HG02840 (cell line): Measurements from ENCODE around the gene ERBB4.

ENCODE experiments used
- ATAC-seq: cut with Tn5 transposase; IDR thresholded peaks from one replicate; pipeline ENCODE4 v1.9.1; 2021; ENCODE audit warnings: mild to moderate bottlenecking, moderate library complexity, moderate number of reproducible peaks; ENCODE audit not compliant: unreplicated experiment, low FRiP score

The ERBB4 gene

DNA sequence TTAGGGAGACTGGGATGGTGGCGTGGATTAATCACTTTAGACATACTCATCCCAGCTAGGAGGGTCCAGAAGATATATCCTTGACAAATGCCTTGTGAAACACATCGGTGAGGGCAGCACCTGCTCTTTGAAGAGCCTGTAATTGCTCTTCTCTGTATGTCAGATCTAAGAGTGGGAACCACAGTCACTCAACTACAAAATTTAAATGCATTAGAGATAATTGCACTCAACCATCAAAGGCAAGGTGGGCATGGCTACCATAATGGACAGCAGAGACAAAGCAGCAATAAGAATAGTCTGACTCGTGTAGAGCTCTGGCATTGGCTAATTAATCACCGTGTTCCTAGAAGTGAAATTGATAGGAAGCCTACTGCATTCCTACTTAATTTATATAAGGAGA lies 96.8 kb downstream of the ERBB4 start:
- no peak for ATAC-seq

DNA sequence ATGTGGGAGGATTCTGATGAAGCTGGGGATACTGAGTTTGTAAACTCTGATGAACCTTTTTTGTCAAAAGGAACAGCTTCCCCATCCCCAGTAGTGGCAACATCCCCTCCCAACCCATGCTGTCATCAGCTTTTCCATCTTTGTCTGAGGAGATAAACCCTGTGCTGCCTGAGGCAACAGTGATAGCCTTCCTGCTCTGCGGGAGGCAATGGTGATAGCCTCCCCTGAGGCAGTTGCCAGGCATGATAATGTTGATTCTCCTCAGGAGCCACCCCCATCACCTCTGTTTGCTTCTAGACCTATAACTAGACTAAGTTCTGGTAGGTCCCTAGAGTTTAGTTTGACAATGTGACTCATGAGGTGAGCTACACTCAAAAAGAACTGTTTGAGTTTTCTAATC lies 97.5 kb downstream of the ERBB4 start:
- ATAC-seq, result no peak

GRCh38 chr2:212428681-212429478 lies 109.7 kb downstream of the ERBB4 start:
- no peak for ATAC-seq

GRCh38 chr2:212427638-212428037 lies 111.0 kb downstream of the ERBB4 start:
- no peak for ATAC-seq

- no peak for ATAC-seq
Observed at GRCh38 chr2:212426637-212427412, 111.8 kb downstream of the ERBB4 start.

DNA sequence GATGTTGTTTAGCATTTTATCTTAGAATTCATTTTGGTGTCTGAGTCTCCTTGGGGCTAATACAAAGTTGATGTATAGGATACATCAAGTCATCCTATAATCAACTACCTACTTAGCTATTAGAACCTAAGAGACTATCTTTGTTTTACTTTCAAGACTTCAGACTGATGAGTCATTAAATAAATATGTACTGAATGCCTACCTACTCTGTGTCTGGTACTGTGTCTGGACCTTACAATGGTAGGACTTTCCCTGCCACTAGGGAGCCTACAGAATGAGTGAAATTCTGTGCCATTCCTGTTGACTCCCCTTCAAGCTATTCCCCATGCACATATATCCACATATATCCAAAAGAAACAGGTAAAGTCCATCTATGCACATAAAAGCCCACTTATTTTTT lies 114.5 kb downstream of the ERBB4 start:
- no peak for ATAC-seq

- no peak for ATAC-seq
Observed at GRCh38 chr2:212423089-212423488, 115.5 kb downstream of the ERBB4 start.

DNA sequence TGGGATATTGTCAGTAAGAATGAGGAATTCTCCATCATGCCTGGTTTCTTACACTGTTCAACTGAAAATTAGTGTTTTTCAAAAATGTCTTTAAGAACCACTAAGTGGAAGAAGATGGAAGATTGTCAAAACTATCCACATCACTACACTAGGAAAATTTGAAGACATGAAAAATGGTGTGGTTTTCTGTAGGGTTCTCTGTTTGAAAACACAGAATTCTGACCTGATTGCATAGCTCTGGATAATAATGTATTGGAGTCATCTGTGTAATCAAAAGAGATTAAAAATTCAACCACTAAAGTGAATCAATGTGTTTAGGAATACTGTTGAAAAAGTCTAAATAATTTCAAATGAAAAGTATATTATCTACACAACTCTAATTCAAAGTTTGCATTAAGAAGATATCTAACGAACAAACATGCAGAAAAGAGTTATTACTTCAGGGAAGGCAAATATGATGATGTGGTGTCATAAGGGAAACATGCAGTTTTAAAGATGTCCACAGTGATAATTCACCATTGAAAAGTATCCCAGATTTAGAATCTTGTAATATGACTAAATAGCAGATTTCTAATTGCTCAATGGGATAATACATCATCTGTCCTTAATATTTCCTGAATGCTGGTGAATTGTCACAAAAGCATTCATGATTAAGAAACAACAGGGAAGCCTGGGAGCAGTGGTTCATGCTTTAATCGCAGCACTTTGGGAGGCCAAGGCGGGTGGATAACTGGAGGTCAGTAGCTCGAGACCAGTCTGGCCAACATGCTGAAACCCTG lies 116.9 kb downstream of the ERBB4 start:
- ATAC-seq, result no peak

DNA sequence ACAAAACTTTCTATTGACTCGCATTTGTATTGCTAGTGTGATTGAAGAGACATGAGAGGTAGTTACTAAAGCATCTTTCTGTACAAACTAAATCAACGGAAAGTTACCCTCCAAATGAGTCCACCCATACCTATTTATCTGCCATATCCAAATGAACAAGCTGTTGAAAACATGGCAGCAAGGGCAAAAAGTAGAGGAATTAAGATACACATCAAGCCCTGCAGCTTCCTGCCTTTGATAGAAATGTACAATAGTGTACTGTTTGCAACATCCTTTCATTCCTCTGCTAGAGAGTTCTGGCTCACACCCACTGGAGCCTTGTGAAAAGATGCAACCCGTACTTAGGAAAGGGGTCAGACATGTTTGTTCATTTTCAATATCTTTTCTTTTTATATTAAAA lies 122.5 kb downstream of the ERBB4 start:
- no peak for ATAC-seq

GRCh38 chr2:212414767-212415211 lies 123.8 kb downstream of the ERBB4 start:
- no peak for ATAC-seq

- ATAC-seq, result no peak
Observed at GRCh38 chr2:212409560-212409959, 129.0 kb downstream of the ERBB4 start.

DNA sequence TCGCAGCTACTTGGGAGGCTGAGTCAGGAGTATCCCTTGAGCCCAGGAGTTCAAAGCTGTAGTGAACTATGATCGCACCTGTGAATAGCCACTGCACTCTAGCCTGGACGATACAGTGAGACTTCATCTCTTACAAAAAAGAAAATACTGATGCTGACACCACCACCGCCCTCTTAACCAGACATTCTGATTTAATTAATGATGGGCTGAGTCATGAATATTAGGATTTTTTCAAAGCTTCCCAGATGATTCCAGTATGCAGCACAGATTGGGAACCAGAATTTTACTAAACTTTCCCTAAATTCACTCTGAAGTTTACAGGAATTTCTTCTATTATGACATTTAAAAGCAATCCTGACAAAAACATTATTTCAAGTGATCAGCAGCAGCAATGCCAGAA lies 130.1 kb downstream of the ERBB4 start:
- no peak for ATAC-seq

- no peak for ATAC-seq
Observed at GRCh38 chr2:212406716-212407115, 131.9 kb downstream of the ERBB4 start.

DNA sequence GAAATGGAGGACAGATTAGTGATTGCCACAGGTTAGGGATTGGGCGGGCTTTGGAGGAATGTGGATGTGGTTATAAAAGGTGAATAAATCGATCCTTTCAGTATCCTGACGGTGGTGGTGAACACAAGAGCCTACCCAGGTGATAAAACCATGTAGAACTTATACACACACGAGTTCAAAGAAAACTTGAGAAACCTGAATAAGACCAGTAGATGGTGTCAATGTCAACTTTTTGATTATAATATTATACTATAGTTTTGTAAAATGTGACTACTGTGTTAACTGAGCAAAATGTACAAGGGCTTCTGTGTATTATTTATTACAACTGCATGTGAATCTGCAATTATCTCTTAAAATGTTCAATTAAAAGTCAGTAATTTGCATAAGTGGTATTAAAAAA lies 136.3 kb downstream of the ERBB4 start:
- no peak for ATAC-seq

GRCh38 chr2:212398316-212398715 lies 140.3 kb downstream of the ERBB4 start:
- ATAC-seq, result no peak

DNA sequence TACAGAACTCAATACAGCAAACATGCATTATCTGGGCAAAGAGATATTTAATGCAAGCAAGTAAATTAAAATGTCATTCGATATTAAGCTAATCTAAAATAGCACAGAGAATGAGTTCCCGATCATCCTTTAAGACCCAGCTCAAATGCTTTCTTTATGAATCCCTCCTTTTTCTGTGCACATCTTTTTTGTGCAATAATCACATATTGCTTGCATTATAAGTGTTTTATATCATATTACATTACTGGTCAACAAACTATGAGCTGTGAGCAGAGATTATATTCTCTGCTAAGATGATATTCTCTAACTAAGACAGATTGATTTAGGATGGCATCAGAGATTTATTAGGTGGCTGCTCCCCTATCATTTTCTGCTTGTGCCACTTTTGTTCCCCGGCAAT lies 146.1 kb downstream of the ERBB4 start:
- no peak for ATAC-seq

GRCh38 chr2:212392043-212392442 lies 146.6 kb downstream of the ERBB4 start:
- ATAC-seq, result no peak

- ATAC-seq, result no peak
Observed at GRCh38 chr2:212387146-212387545, 151.5 kb downstream of the ERBB4 start.

DNA sequence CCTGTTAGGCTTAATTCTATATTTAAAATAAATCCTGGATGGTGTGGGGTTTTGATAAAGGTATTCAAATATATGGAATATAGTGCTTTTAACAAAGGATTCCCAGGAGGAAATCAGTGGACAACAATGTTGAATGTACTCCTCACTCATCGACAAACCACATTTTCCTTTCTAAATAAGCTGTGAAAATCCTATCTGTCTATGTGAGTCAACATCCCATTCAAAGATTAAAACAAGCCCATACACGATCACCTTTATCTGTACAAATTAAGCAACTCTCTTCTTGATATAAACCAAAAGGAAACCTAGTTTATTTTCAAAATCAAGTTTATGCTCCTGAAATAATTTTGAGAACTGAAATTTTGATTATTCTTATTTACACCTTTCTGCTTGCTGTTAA lies 153.4 kb downstream of the ERBB4 start:
- ATAC-seq, result no peak

- ATAC-seq, result no peak
Observed at GRCh38 chr2:212384027-212384426, 154.6 kb downstream of the ERBB4 start.
